Measurements from ENCODE around the gene HTRA1. TPM values are rescaled to one million over a fixed set of nuclear protein-coding genes. Genes with fewer than 3 reads are reported as not detected.

HTRA1 gene
- total RNA-seq, 1 experiment from 2014 or later, result 0.39 TPM

- no peak overlapping the region for H3K4me3 ChIP-seq (replicated peaks in 1 of 2; ENCODE audit: low read depth in 1 of 2, low read length in 2 of 2)
- BruUV-seq (replicated peaks), result no TSS peak
- DNase-seq (ENCODE audit: low read depth, low spot score) (no peak), ATAC-seq (peak; percentile 21; the same call in 1 of the 2 replicates)
- peaks cover 16% of the 10 kb centered on the region; the same call in 1 of the 2 replicates for H3K27me3 ChIP-seq (ENCODE audit: insufficient read depth, low read length)
- H3K36me3 ChIP-seq (ENCODE audit: control insufficient read depth in 1 of 2, insufficient read depth in 2 of 2, low read length in 2 of 2), result no peaks in the 10 kb centered on the region
- no peak overlapping the region for H3K9ac ChIP-seq (ENCODE audit: low read length)
- no peaks in the 10 kb centered on the region for H3K9me3 ChIP-seq (ENCODE audit: control insufficient read depth in 1 of 2, insufficient read depth in 1 of 2, low read depth in 1 of 2, low read length in 2 of 2)
- no peaks in the 10 kb centered on the region for H4K20me1 ChIP-seq (ENCODE audit: insufficient read depth)
- POLR2A ChIA-PET, result no interaction called here
- H3K27ac ChIP-seq (ENCODE audit: low read depth, low read length), result no peak overlapping the region
- CTCF ChIA-PET, result no interaction called here
- RAD21 ChIA-PET (ENCODE audit: low non-redundant PET in 1 of 2, low total read pairs in 2 of 2, uncharacterized antibody in 2 of 2, unreplicated experiment in 2 of 2), result no interaction called here
- H2AFZ ChIP-seq (ENCODE audit: low read depth, low read length, poor library complexity, severe bottlenecking), result no peak overlapping the region
- TF ChIP-seq SP1 (IDR thresholded peaks at IDR 0.05; ENCODE audit: low read depth) (no peak), TCF7L2 (IDR thresholded peaks at IDR 0.05; ENCODE audit: borderline replicate concordance, extremely low read depth, insufficient read depth, insufficient read length) (no peak), EGR1 (IDR thresholded peaks at IDR 0.05; ENCODE audit: low read depth) (no peak), ELF1 (IDR thresholded peaks at IDR 0.05; ENCODE audit: borderline replicate concordance, low read depth) (no peak), SRF (IDR thresholded peaks at IDR 0.05; ENCODE audit: low read depth) (no peak)
- H3K4me1 ChIP-seq (ENCODE audit: control insufficient read depth in 1 of 2, insufficient read depth in 2 of 2, low read length in 2 of 2), result no peaks in the 10 kb centered on the region
- no peaks in the 10 kb centered on the region for H3K79me2 ChIP-seq (ENCODE audit: insufficient read depth, low read length)
- H3K9me2 ChIP-seq (ENCODE audit: insufficient read depth), result no peaks in the 10 kb centered on the region
- no peak overlapping the region for H3K4me2 ChIP-seq (ENCODE audit: low read length)
- intact Hi-C loops (cut with micrococcal nuclease), result no loop called here
These were observed 1.6 kb upstream of the HTRA1 start for GRCh38 chr10:122459561-122460273.

DNA sequence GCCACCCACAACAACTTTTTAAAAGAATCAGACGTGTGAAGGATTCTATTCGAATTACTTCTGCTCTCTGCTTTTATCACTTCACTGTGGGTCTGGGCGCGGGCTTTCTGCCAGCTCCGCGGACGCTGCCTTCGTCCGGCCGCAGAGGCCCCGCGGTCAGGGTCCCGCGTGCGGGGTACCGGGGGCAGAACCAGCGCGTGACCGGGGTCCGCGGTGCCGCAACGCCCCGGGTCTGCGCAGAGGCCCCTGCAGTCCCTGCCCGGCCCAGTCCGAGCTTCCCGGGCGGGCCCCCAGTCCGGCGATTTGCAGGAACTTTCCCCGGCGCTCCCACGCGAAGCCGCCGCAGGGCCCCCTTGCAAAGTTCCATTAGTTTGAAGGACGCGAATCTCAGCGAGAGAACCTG is 461 bp upstream of the HTRA1 start:
- no TSS peak for BruUV-seq (replicated peaks)
- ChIA-PET POLR2A (no interaction called here), RAD21 (ENCODE audit: low non-redundant PET in 1 of 2, low total read pairs in 2 of 2, uncharacterized antibody in 2 of 2, unreplicated experiment in 2 of 2) (no interaction called here), CTCF (no interaction called here)
- intact Hi-C loops (cut with micrococcal nuclease), result no loop called here
- DNase-seq (ENCODE audit: low read depth, low spot score) (no peak), ATAC-seq (no peak)
- H3K4me1 ChIP-seq (ENCODE audit: control insufficient read depth in 1 of 2, insufficient read depth in 2 of 2, low read length in 2 of 2), result no peaks in the 10 kb centered on the region
- no peaks in the 10 kb centered on the region for H3K79me2 ChIP-seq (ENCODE audit: insufficient read depth, low read length)
- no peaks in the 10 kb centered on the region for H4K20me1 ChIP-seq (ENCODE audit: insufficient read depth)
- no peak for TF ChIP-seq TCF7L2 (IDR thresholded peaks at IDR 0.05; ENCODE audit: borderline replicate concordance, extremely low read depth, insufficient read depth, insufficient read length)
- TF ChIP-seq CBX3 (IDR thresholded peaks at IDR 0.05; ENCODE audit: low read depth), result no peak
- no peak for TF ChIP-seq FOSL1 (IDR thresholded peaks at IDR 0.05; ENCODE audit: low read depth)
- TF ChIP-seq SIN3A (IDR thresholded peaks at IDR 0.05; ENCODE audit: low read depth), result no peak
- TF ChIP-seq ELF1 (IDR thresholded peaks at IDR 0.05; ENCODE audit: borderline replicate concordance, low read depth), result no peak
- no peak for TF ChIP-seq CTCF (IDR thresholded peaks at IDR 0.05 in 2 of 3, conservative IDR thresholded peaks at IDR 0.05 in 1 of 3; ENCODE audit: borderline replicate concordance in 1 of 3, insufficient read depth in 1 of 3, low read depth in 2 of 3, low read length in 2 of 3)
- TF ChIP-seq CEBPB (IDR thresholded peaks at IDR 0.05; ENCODE audit: low read depth), result no peak
- no peak for TF ChIP-seq EZH2 (IDR thresholded peaks at IDR 0.05)
- TF ChIP-seq EZH2phosphoT487 (IDR thresholded peaks at IDR 0.05; ENCODE audit: borderline replicate concordance), result no peak
- peaks cover 23% of the 10 kb centered on the region; the same call in 1 of the 2 replicates for H3K27me3 ChIP-seq (ENCODE audit: insufficient read depth, low read length)
- H3K27ac ChIP-seq (ENCODE audit: low read depth, low read length), result no peak overlapping the region
- no peak overlapping the region for H2AFZ ChIP-seq (ENCODE audit: low read depth, low read length, poor library complexity, severe bottlenecking)
- no peaks in the 10 kb centered on the region for H3K9me2 ChIP-seq (ENCODE audit: insufficient read depth)
- H3K9me3 ChIP-seq (ENCODE audit: control insufficient read depth in 1 of 2, insufficient read depth in 1 of 2, low read depth in 1 of 2, low read length in 2 of 2), result no peaks in the 10 kb centered on the region
- H3K9ac ChIP-seq (ENCODE audit: low read length), result no peak overlapping the region
- no peak overlapping the region for H3K4me3 ChIP-seq (replicated peaks in 1 of 2; ENCODE audit: low read depth in 1 of 2, low read length in 2 of 2)
- H3K4me2 ChIP-seq (ENCODE audit: low read length), result no peak overlapping the region
- H3K36me3 ChIP-seq (ENCODE audit: control insufficient read depth in 1 of 2, insufficient read depth in 2 of 2, low read length in 2 of 2), result no peaks in the 10 kb centered on the region
